ENCODE measurements around the gene CSF1R. TPM values are rescaled to one million over a fixed set of nuclear protein-coding genes. Genes with fewer than 3 reads are reported as not detected.
"Not testable (repeated sequence)": the region's sequence is repeated elsewhere in the genome, so short reads cannot be mapped to it uniquely, and the experiment has no call there.

CSF1R gene
- total RNA-seq, 1 donor from 2014 or later, result not detected

DNA sequence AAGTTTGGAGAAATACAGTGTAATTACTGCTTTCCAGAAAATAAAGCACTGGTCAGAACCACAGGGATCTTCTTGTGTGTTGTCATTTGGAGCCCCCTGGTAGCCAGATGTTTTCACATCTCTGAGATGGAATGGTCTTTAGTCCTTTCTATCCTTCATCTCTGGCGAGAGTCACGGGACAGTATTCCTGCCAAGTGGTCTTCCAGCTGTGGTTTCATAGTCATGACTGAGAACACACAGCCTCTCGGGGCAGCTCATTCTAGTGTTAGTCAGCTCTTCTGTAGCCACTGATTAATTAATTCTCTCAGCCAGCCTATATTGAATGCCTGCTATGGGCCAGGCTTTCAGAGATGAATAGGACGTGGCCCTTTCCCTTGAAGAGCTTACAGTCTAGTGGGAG, 51.7 kb downstream of the CSF1R start:
- intact Hi-C loops (cut with micrococcal nuclease), result no loop called here

DNA sequence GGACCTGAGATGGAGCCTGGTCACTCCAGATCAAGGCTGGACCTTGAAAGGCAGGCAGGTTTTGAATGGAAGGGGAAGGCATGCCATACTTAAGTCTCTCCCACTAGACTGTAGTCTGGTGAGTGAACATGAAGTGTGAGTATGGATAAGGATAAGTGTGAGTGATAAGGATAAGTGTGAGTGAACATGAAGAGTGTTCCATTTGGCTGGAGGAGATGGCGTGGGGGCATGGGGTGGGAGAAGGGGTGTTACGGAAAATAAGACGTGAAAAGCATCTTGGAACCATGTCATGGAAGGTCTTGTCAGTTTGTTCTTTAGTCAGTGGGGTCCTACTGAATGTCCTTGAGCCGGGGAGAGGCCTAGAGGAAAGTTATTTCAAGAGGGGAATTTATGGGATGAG, 53.0 kb downstream of the CSF1R start:
- intact Hi-C loops (cut with micrococcal nuclease), result no loop called here

DNA sequence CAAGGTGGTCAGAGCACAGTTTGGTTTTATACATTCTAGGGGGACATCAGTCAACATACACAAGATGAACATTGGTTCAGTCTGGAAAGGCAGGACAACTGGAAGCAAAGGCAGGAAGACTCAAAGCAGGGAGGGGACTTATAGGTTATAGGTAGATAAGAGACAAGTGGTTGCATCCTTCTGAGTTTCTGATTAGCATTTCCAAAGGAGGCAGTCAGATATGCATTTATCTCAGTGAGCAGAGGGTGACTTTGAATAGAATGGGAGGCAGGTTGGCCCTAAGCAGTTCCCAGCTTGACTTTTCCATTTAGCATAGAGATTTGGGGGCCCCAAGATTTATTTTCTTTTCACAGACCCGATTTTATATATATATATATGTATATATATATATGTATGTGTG, 58.3 kb downstream of the CSF1R start:
- intact Hi-C loops (cut with micrococcal nuclease), result not testable (repeated sequence)

DNA sequence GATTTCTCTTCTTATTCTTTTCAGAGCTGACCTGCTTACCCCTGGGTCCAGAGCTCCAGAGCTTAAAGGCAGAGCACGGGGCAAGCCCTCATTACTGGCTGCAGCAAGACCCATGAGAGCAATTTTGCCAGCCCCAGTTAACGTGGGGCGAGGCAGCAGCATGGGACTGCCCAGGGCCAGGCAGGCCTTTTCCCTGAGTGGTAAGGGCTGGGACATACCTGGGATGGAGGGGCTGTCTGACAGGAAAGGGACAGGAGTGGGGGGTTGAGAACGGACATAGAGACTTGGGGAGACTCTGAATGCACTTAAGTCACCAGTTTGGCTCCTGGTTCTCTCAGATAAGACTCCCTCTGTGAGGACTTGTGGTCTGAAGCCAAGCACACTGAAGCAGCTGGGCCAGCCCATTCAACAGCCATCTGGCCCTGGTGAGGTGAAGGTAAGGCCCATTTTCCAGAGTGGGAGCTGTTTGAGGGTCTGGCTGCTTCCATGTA, 59.6 kb downstream of the CSF1R start:
- intact Hi-C loops (cut with micrococcal nuclease), result no loop called here

DNA sequence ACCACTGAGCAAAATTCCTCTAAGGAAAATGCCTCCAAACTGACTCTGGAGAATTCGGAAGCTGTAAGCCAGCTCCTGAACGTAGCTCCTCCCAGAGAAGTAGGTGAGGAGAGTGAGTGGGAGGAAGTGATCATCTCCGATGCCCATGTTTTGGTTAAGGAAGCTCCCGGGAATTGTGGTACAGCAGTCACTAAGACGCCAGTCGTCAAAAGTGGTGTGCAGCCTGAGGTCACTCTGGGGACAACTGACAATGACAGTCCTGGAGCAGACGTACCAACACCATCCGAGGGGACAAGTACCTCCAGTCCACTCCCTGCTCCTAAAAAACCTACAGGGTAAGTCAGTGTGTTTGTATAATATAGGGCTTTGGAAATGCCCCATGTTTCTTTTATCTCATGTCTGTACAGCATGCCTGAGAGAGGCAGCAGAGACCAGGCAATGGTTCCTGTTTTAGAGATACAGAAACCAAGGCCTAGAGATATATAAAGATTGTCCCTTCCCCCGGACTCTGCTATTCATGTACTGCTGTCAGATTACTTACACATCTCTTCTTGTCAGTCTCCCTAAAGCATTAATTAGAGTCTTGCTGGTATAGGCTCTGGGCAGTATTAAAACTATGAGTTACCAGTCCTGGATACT, 61.9 kb downstream of the CSF1R start:
- intact Hi-C loops (cut with micrococcal nuclease), result no loop called here

DNA sequence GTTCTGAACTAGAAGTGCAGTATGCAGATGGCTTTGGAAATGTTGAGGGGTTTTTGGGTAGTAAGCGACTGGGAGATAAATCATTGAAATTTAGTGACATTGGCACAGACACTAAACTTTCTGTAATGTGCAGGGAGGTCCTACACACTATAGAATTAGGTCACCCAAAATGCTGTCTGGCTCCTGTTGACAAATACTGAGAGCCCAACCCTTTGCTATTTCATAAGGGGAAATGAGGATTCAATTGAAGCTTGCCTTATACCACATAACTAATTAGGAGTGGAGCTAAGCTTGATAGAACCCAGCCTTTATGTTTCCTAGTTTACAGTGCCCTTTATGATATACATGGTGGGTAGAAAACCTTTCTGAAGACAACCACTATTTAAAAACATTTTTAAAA, 63.2 kb downstream of the CSF1R start:
- intact Hi-C loops (cut with micrococcal nuclease), result no loop called here

DNA sequence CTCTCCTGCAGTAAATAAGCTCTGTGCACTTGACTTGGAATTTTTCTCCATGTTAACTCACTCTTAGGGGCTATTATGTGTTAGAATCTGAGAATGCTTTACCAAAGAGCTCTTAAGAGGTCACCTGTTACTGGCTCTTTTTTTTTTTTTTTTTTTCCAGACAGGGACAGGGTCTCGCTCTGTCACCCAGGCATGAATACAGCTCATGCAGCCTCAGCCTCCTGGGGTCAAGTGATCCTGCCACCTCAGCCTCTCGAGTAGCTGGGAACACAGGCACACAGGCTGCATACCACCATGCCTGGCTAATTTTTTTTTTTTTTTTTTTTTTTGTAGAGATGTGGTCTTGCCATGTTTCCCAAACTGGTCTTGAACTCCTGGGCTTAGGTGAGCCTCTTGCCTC, 63.7 kb downstream of the CSF1R start:
- intact Hi-C loops (cut with micrococcal nuclease), result no loop called here

DNA sequence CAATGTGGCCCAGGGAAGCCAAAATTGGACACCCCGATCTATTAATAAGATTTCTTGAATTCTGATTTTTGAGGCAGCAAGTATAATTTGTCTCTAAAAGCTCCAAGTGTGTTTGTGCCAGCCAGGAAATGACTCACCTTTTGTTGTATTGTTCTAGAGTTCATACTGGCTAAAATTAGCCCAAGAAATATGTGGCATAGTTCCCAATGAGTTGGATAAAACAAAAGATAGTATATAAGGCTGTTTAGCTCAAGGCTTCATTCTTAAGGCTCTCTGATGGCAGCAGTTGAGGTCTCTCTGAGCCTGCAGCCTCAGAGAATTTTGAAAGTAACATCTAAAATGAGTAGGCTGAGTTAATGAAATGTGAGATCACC, 64.2 kb downstream of the CSF1R start:
- intact Hi-C loops (cut with micrococcal nuclease), result no loop called here

DNA sequence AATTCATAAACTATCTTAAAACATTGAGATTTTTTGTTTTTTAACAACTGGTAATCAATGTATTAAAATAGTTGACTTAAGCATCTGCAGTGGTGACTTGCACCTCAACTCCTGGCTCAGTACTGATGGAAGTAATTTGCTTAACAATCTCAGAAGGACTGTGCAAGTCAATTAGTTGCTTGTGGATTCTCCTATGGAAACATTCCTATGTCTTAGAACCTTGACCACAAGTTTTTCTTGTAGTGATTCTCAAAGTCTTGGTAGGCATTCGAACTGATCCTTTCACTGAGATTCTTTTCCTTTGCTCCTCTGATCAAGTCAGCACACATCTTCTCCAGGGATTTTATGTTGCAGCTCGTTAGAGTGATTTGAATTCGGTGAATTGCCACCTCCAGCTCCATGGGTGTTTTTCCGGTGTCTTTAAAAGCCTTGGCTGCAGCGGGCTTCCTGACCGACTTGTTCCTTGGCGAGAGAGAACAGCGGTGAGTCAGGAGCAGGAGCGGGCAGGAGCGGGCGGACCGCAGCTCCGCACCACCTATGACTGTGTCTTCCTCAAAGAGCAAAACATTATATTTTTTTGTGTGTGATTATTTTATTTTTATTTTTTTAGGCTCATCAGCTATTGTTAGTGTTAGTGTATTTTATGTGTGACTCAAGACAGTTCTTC, 64.7 kb downstream of the CSF1R start:
- intact Hi-C loops (cut with micrococcal nuclease), result no loop called here

DNA sequence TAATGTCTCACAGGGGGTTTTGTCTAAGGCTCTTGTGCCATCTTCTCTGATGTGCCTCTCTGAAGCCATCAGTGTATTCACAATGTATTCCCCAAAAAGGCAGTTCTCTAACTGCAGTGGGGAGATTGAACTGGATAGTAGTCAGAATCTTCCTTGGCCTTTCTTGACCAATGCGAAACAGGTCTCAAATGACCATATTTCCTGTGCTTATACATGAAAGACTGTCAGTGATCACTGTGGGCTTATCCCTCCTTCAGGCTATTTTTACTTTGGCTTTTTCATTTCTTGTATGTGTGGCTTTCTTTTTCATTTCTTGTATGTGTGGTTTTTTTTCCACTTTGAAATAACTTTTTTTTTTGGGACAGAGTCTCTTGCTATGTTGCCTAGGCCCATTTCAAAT, 66.1 kb downstream of the CSF1R start:
- intact Hi-C loops (cut with micrococcal nuclease), result no loop called here

DNA sequence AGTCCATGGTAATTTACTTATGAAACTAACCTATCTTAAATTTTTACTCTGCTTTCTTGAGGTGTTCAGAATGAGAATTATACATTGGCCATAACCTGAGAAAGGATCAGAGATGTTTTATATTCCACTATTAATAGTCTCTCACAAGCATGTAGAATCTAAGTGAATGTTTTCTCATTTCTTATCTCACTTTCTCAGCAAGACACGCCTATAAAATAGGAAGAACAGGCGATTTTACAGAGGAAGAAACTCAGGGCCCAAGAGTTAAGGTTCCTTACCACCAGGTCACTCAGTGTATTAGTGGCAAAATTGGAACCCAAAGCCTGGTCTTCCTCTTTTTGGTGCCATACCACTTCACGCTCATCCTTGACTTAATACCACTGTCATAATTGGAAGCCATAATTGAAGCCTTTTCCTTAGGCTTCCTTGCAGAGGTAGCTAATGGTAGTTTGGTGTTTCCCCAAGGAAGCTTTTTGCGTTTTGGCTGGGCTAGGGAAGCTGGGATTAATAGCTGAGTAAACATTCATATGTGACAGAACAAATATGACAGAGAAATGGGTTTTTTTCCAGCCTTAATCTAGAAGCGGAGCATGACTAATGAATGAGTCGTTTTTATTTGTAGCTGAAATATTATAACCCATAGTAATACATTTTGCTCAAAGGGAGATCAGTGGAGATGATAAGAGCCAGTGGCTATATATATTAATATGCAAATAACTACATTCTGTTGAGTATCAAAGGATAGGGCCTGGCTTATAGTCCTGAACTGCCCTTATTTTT, 68.9 kb downstream of the CSF1R start:
- intact Hi-C loops (cut with micrococcal nuclease), result no loop called here

DNA sequence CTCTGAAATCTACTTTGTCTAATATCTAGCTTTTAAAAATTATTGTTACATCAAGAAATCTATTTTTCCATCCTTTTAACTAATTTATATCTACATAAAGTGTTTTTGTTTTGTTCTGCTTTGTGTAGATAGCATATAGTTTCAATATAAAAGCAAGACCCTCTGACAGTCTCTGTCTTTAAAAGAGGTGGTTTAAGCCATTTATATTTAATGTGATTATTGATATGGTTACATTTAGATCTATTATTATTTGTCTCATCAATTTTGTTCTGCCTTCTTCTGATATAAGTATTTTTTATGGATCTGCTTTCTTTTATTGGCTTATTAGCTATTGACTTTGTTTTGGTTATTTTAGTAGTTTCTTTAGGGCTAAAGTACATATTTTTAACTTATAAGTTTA, 69.8 kb downstream of the CSF1R start:
- intact Hi-C loops (cut with micrococcal nuclease), result no loop called here

DNA sequence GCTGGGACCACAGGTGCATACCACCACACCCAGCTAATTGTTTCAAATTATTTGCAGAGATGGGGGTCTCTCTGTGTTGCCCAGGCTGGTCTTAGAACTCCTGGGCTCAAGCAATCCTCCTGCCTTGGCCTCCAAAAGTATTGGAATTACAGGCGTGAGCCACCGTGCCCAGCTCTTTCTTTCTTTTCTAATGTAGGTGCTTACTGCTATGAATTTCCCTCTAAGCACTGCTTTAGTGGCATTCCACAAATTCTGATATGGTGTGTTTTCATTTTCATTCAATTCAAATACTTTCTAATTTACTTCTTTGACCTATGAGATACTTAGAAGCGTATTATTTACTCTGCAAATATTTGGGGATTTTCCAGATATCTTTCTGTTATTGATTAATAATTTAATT, 70.9 kb downstream of the CSF1R start:
- intact Hi-C loops (cut with micrococcal nuclease), result no loop called here

DNA sequence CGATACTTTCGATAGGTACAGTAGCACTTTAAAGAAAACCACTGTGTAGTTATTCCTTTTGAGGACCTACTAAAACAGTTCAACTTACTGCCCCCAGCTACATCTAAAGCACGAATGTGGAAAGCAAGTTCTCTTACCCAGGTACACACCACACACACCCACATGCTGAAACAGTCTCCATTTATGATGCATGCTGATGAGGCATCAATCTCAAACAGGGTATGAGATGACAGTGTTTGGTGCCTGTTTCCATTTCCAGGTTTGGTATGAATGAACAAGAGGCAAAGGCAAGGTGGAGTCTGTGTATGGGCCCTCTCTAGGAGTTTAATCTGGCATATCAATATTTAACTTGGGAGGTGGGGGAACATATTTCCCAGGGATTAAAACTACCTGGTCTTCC, 71.9 kb downstream of the CSF1R start:
- intact Hi-C loops (cut with micrococcal nuclease), result no loop called here

DNA sequence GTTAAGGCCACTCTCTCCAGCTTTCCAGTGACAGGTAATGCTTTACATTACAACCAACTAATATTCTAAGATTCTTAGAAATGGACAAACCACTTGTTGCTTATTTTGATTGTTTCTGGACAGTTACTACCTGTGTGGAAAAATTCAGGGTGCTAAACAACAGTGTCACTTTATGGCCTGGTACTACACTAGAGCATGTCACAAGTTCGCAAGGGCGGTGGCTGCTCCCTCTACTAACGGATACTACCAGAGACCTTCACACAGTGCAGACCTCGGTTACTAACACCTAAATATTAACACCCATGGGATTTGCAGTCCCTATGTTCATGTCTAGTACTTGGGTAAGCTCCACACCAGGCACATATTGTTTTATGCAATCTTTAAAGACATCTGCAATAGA, 72.4 kb downstream of the CSF1R start:
- intact Hi-C loops (cut with micrococcal nuclease), result no loop called here

DNA sequence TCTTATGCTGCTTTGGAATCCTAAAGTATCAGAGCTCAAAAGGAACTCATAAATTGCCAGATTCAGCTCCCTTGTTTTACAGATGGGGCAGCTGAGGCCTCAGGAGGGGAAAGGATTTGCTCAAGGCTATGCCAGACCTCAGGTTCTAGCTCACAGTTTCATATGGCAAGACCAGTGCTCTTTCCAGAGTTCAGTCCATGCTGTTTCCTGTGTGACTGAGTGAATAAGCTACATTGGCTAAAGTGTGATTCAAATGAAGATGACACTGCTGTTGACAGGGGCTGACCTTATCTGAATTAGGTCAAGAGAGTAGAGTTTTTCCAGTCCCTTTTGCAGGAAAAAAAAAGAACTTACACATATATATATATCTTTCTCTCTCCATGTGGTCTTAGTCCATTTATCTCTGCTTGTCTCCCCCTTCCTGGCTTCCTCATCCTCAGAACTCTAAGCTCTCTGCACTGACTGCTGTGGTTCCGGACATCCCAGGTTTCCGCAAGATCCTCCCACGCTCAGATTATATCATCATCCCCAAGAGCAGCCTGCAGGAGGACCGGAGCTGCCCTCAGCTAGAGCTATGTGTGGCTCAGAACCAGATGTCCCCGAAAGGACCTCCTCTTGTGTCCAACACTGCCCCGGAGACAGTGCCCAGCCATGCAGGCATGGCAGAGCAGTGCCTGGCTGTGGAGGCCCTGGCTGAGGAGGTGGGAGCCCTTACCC, 76.5 kb downstream of the CSF1R start:
- intact Hi-C loops (cut with micrococcal nuclease), result no loop called here

DNA sequence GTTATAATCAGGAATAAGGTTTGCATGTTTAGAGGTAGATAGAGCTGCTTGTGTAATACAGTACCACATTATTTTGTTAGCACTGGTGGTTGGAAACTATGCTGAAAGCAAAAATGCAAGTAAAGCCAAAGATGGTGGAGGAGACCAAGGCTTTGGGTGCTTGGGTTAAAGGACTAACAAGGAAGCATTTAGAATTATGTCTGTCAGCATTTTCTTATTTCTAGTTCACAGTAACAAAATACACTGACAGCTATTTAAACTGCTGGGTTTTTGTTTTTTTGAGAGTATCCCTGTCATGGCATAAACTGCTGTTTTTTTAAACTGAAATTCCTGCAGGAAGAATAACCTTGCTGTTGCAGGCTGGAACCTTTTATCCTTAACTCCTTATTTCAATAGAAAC, 79.3 kb downstream of the CSF1R start:
- intact Hi-C loops (cut with micrococcal nuclease), result no loop called here

DNA sequence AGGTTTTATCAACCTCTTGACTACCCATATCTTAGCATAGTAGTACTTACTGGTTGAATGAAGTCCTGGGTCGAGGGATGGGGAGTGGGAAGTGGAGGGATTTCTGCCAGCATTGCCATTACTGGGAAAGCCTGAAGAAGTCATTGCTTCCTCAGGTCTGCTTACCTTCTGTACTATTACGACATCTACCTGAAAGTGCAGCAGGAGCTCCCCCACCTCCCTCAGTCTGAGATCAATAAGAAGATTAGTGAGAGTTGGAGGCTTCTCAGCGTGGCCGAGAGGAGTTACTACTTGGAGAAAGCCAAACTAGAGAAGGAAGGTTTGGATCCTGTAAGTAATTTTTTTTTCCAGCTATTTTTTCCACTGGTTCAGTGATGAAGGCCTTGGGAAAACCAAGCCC, 80.0 kb downstream of the CSF1R start:
- intact Hi-C loops (cut with micrococcal nuclease), result no loop called here
